HCT116 (cell line): Measurements from ENCODE around the gene PWWP2B.

Experiments used
- ATF3 ChIP-seq: IDR thresholded peaks from 2 replicates; pipeline ENCODE4 v1.6.1; 2012
- CBX3 ChIP-seq: IDR thresholded peaks from 2 replicates; pipeline ENCODE4 v1.6.1; 2012; ENCODE audit warnings: low read depth
- CTCF ChIP-seq, 3 experiments: fragments of 200-600 bp in 1 of 3; sonication (generic) in 1 of 3; IDR thresholded peaks in 2 of 3; conservative IDR thresholded peaks in 1 of 3; 2 replicates each; pipeline ENCODE4 v1.5.1; 2012 to 2017; ENCODE audit warnings: low read depth in 2 of 3, low read length in 2 of 3, antibody characterized with exemption in 1 of 3, borderline replicate concordance in 1 of 3, control low read depth in 1 of 3, mild to moderate bottlenecking in 1 of 3, mixed read lengths in 1 of 3, mixed run types in 1 of 3, moderate library complexity in 1 of 3; ENCODE audit not compliant: insufficient read depth in 1 of 3
- EZH2 ChIP-seq: fragments of 200-600 bp; sonication (generic); IDR thresholded peaks from 2 replicates; pipeline ENCODE4 v1.6.1; 2017; ENCODE audit warnings: antibody characterized with exemption, mixed run types
- EZH2phosphoT487 ChIP-seq: fragments of 200-600 bp; IDR thresholded peaks from 2 replicates; pipeline ENCODE4 v1.6.1; 2018; ENCODE audit warnings: antibody characterized with exemption, borderline replicate concordance
- FOSL1 ChIP-seq: IDR thresholded peaks from 2 replicates; pipeline ENCODE4 v1.6.1; 2012; ENCODE audit warnings: low read depth
- POLR2A ChIP-seq: IDR thresholded peaks from 2 replicates; pipeline ENCODE4 v1.7.0; 2011; ENCODE audit warnings: borderline replicate concordance; ENCODE audit not compliant: insufficient read depth, insufficient read length; ENCODE audit errors: extremely low read depth
- POLR2AphosphoS5 ChIP-seq: IDR thresholded peaks from 2 replicates; pipeline ENCODE4 v1.6.1; 2011; ENCODE audit warnings: mild to moderate bottlenecking, low read depth, low read length, moderate library complexity
- SIN3A ChIP-seq: IDR thresholded peaks from 2 replicates; pipeline ENCODE4 v1.6.1; 2012; ENCODE audit warnings: low read depth
- YY1 ChIP-seq: IDR thresholded peaks from 2 replicates; pipeline ENCODE4 v1.6.1; 2011; ENCODE audit warnings: low read length, low read depth, moderate library complexity, mild to moderate bottlenecking; ENCODE audit not compliant: insufficient replicate concordance; ENCODE audit errors: extremely low read depth
- ZBTB33 ChIP-seq: IDR thresholded peaks from 2 replicates; pipeline ENCODE4 v1.6.1; 2011; ENCODE audit warnings: mild to moderate bottlenecking, low read length, moderate library complexity; ENCODE audit not compliant: insufficient replicate concordance; ENCODE audit errors: extremely low read depth
- TF ChIP-seq, protein P1 (sequence below): IDR thresholded peaks from 2 replicates; pipeline ENCODE4 v1.6.1; 2012
- TF ChIP-seq, protein P2 (sequence below): IDR thresholded peaks from 2 replicates; pipeline ENCODE4 v1.6.1; 2012; ENCODE audit warnings: low read depth

DNA sequence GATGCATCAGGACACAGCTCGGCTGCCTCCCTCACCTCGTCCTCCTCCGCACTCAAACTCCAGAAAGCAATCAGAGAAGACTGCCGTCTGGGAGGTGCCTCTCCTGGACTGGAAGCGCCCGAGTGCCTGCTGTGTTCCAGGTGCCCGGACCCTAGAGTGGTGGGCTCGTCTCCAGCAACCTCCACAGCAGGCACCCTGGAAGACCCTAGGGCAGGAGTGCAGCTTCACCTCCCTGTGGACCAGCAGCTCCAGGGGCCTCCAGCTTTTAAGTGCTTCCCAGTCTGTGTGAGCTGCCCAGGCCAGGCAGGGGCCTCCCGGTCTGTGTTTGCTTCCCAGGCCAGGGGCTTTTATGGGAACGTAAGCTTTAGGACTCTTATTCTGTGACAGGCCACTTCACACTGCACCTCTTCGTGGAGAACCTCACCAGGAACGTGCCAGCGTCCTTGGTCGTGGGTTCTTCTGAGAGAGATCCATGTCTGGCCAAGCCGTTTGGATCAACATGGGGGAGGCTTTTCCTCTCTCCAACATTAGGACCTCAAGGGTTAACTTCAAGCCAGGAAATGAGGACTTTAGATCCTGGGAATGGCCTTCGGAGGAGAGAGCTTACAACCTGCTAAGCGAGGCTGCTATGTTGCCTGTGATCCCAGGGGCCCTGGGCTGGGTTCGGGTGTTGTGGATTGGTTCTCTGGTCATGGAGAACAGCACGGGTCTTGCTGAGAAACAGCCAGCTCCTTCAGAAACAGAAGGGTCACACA, 5.9 kb upstream of the PWWP2B start:
- TF ChIP-seq POLR2A (no peak), CTCF (IDR thresholded peaks at IDR 0.05 in 2 of 3, conservative IDR thresholded peaks at IDR 0.05 in 1 of 3; ENCODE audit: borderline replicate concordance in 1 of 3, insufficient read depth in 1 of 3, low read depth in 2 of 3, low read length in 2 of 3) (no peak), EZH2 (no peak), EZH2phosphoT487 (no peak), SIN3A (no peak), ZBTB33 (no peak), YY1 (no peak), POLR2AphosphoS5 (no peak), ATF3 (no peak), FOSL1 (no peak), CBX3 (no peak)
- TF ChIP-seq, protein P1, sequence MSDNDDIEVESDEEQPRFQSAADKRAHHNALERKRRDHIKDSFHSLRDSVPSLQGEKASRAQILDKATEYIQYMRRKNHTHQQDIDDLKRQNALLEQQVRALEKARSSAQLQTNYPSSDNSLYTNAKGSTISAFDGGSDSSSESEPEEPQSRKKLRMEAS, result no peak
- TF ChIP-seq, protein P2, sequence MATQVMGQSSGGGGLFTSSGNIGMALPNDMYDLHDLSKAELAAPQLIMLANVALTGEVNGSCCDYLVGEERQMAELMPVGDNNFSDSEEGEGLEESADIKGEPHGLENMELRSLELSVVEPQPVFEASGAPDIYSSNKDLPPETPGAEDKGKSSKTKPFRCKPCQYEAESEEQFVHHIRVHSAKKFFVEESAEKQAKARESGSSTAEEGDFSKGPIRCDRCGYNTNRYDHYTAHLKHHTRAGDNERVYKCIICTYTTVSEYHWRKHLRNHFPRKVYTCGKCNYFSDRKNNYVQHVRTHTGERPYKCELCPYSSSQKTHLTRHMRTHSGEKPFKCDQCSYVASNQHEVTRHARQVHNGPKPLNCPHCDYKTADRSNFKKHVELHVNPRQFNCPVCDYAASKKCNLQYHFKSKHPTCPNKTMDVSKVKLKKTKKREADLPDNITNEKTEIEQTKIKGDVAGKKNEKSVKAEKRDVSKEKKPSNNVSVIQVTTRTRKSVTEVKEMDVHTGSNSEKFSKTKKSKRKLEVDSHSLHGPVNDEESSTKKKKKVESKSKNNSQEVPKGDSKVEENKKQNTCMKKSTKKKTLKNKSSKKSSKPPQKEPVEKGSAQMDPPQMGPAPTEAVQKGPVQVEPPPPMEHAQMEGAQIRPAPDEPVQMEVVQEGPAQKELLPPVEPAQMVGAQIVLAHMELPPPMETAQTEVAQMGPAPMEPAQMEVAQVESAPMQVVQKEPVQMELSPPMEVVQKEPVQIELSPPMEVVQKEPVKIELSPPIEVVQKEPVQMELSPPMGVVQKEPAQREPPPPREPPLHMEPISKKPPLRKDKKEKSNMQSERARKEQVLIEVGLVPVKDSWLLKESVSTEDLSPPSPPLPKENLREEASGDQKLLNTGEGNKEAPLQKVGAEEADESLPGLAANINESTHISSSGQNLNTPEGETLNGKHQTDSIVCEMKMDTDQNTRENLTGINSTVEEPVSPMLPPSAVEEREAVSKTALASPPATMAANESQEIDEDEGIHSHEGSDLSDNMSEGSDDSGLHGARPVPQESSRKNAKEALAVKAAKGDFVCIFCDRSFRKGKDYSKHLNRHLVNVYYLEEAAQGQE, result no peak
